GM19438 (cell line): ENCODE measurements around the gene PPP2R3A.

ENCODE experiments used
- ATAC-seq: cut with Tn5 transposase; IDR thresholded peaks from one replicate; pipeline ENCODE4 v1.9.1; 2021; ENCODE audit warnings: low read depth; ENCODE audit not compliant: unreplicated experiment

The PPP2R3A gene

DNA sequence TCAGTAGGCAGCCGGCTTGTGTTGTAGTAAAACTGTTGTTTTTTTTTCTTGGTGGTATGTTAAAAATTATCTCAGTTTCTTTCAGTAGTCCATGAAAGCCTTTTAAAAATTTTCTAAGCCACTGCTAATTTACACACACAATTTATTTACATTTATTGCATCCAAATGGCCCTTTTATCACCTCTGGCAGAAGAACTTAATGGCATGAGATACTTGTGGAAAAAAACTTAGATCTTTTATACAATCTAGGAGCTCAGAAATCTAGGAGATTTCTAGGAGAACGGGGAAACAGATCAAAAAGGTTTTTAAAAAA is 1.4 kb downstream of the PPP2R3A start:
- ATAC-seq = no peak

DNA sequence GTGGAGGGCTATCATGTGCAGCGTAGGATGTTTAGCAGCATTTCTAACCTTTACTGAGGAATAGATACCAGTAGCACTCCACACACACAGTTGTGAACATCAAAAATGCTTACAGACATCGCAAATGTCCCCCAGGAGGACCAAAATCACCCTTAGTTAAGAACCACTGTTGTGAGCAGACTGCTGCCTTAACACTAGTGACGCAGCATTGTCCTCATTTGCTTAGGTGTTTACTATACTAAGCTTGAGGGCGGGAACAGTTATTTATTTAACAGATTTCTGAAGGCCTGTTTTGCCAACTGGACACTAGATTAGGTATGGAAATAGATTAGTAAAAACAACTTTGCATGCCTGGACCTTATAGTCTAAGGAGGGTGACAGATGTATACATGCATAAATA is 2.3 kb downstream of the PPP2R3A start:
- ATAC-seq = no peak

DNA sequence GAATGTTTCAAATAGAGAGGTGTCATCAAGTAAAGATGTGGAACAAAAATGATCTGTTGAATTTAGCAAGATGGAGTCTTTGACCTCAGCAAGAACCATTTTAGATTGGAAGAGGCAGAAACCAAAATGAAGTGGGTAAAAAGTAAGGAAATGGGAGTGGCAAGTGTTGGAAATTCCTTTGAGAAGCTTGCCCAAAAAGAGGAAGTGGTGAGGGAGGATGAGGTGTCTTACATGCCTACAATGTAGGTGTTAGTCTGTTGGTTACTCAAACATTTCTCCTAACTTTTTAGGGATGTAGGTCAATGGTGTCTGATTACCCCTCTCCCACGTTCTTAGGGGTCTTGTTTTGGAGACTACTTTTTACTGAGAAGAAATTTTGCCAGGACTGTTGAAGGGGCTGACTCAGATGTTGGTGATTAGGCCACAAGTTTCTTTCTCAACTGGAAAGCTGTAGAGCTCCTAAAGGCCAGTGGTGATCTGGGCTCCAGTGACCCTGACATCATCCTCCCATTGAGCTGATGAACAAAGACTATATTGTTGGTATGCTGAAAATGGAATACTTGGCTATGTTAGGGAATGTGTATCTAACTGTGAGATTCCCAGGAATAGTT is 5.1 kb downstream of the PPP2R3A start:
- ATAC-seq = no peak

DNA sequence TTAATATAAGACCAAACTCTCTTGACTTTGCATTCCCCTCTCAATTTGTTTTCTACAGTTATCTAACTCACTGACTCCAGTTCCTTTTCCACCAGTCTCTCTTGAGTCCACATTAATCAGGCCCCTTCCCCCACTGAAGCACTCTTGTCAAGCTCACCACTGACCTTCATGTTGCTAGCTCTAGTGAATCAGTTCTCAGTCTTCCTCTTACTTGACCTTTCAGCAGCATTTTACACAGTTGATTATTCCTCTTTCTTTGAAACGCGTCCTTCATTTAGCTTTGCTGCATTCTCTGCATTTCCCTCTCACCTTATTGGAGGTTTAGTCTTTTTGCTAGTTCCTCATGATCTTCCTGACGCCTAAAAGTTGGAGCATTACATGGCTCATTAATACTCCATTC is 8.3 kb downstream of the PPP2R3A start:
- no peak for ATAC-seq

GRCh38 chr3:135975053-135975452 is 9.5 kb downstream of the PPP2R3A start:
- no peak for ATAC-seq

GRCh38 chr3:135975536-135975935 is 10.0 kb downstream of the PPP2R3A start:
- ATAC-seq = no peak

GRCh38 chr3:135980343-135980742 is 14.8 kb downstream of the PPP2R3A start:
- no peak for ATAC-seq

- no peak for ATAC-seq
These were observed 16.3 kb downstream of the PPP2R3A start for GRCh38 chr3:135981701-135982403.

DNA sequence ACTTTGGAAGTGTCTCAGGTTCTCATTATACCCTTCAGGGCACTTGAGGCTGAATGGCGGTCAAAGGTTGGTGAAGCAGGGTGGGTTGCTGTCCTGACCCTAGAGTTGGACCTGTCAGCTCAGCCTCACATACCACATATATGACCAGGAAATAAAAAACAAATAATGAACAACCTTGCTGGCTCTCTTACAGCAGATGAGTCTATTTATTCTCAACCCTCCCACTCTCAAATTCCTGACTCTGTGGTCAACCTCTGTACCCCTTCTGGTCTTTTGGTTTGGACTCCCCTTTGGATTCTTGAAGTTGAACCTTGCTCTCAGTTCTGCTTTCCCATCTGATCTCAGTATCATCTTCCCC is 16.9 kb downstream of the PPP2R3A start:
- no peak for ATAC-seq

DNA sequence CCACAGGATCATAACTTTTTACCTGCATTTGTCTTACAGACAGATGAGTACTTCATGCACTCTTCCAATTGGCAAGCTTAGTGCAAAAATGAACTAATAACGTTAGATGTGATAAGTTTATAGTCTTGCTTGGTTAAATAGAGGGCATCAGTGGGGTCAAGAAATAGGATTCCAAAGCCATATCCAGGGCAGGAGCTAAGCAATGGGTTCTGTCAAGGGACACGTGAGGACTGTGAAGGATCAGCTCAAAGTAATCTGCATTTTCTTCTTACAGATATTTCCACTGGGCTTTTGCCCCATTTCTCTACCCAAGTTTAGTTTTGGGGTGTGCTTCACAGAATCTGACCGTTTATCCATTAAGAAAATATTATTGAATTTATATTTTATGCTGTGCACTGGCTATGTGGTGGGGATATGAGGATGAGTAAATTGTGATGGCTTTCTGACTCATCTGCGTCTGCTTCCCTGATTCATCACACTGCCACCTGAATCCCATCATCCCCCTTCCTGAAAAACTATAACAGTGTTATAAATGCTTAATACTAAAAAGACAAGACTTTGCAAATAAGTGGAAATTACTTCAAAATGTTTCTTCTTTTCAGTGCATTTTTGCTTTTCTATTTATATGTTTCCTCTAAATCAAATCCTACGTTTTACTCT is 17.5 kb downstream of the PPP2R3A start:
- ATAC-seq = no peak

DNA sequence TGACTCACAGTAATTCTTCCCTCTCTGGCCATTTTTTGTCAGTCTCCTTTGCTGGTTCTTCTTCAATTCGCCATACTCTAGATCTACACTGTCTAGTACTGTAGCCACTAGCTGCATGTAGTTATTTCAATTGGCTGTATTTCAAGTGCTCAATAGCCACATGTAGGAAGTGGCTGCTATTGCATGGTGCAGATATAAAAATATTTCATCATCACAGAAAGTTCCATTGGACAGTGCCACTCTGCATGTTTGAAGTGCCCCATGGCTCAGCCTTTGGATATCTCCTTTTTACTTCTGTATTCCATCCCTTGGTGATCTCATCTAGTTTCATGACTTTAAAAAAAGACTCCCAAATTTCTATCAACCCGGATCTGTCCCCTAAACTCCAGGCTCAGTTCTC is 22.1 kb downstream of the PPP2R3A start:
- no peak for ATAC-seq

DNA sequence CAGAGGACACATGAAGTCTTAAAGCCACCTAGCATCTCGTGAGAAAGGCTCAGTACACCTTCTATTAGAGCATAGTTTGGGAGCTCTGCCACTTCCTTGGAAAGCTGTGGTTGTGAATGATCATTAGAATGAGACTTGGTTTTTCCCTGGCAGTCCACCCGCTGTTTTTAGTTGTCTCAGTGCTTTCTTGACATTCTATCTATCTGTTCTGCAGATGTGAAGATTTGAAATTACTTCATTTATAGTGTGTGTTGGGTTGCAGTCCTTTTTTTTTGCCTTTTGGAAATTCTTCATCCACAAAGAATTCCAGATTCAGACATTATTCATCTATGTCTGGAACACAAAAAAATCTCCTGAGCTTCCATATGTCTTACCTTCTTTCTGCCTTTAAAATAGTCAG is 23.7 kb downstream of the PPP2R3A start:
- ATAC-seq = no peak

- ATAC-seq = no peak
These were observed 25.4 kb downstream of the PPP2R3A start for GRCh38 chr3:135990903-135991302.

DNA sequence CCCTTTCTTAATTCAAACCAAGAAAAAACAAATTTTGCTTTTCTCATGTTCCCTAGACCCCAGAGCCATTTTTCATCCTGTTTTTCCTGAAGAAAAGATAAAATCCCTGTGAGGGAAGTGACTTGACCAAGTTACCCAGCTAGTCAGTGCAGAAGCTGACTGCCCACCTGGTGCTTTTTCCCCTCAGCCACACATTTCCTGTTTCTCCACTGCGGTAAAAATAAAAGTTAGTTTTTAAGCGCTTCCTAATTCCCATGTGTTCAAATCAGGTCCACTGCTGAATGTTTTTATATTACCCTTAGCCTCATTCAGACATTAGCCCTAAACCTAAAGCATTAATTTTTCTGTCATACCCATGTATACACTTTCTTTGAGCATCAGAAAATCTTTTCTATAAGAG is 26.1 kb downstream of the PPP2R3A start:
- no peak for ATAC-seq

DNA sequence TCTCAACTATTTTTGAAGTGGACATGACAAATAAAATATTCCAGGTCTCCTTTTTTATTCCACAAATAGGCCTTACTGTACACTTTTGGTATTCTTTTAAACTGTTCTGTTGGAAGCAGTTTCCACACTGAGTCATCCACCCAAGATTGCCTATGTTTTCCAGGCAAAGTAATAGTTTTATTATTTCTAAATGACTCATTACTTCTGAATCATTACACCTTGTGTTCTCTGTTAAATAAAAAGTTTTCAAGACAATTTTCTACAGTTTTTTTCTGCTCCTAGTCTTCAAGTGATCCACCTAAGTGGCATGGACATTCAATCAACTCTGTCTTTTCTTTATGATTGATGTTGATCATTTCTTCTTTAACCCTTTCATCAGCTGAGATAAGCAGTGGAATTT is 26.5 kb downstream of the PPP2R3A start:
- no peak for ATAC-seq

GRCh38 chr3:135994708-135995337 is 29.3 kb downstream of the PPP2R3A start:
- no peak for ATAC-seq

GRCh38 chr3:135995766-135996165 is 30.2 kb downstream of the PPP2R3A start:
- no peak for ATAC-seq

GRCh38 chr3:135997554-135998320 is 32.2 kb downstream of the PPP2R3A start:
- no peak for ATAC-seq

DNA sequence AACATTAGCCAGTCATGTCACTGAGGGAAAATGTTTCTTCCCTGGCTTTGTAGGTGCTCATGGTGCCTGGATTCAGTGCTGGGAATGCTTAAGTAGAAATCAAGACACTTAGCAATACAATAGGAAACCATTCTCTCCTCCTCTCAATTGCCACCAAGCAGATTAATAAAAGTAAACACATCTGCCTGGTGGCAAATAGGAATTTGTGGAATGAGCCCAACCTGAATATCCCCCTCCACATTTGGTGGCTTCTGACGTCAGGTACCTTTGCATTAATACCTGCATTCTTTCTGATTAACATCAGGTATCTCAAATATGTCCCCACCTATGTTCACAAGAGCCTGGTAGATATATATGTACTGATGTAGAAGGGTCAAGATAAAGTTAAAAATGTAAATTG is 42.7 kb downstream of the PPP2R3A start:
- no peak for ATAC-seq

- ATAC-seq = no peak
These were observed 43.4 kb downstream of the PPP2R3A start for GRCh38 chr3:136008732-136009470.
